HEK293T (cell line): ENCODE data around the gene KIF26B.

Experiments used
- CTCF ChIA-PET: fragments of 350-600 bp; formaldehyde crosslinking; extraction: SDS; loops from one replicate; lab custom pipeline; 2021; ENCODE audit warnings: antibody characterized with exemption, inconsistent platforms; lab: Yijun Ruan, JAX
- POLR2A ChIA-PET: fragments of 350-600 bp; formaldehyde crosslinking; extraction: SDS; loops from one replicate; lab custom pipeline; 2020; ENCODE audit warnings: antibody characterized with exemption, inconsistent platforms; lab: Yijun Ruan, JAX
- DNase-seq: peaks from one replicate; pipeline ENCODE4 v3.0.0; 2012; ENCODE audit warnings: mixed read lengths; ENCODE audit errors: extremely low spot score
- ARNT ChIP-seq: fragments of 450-650 bp; IDR thresholded peaks from 2 replicates; pipeline ENCODE4 v1.6.1; 2017; ENCODE audit warnings: mild to moderate bottlenecking
- BHLHE40 ChIP-seq: fragments of 450-650 bp; IDR thresholded peaks from 2 replicates; pipeline ENCODE4 v1.6.1; 2016; ENCODE audit warnings: mild to moderate bottlenecking, moderate library complexity, borderline replicate concordance
- CTBP1 ChIP-seq: fragments of 450-650 bp; IDR thresholded peaks from 2 replicates; pipeline ENCODE4 v1.6.1; 2016; ENCODE audit warnings: borderline replicate concordance
- ELF4 ChIP-seq: fragments of 450-650 bp; IDR thresholded peaks from 2 replicates; pipeline ENCODE4 v1.6.1; 2017; ENCODE audit warnings: antibody characterized with exemption
- FOXA1 ChIP-seq: fragments of 450-650 bp; IDR thresholded peaks from 2 replicates; pipeline ENCODE4 v1.6.1; 2016; ENCODE audit warnings: mild to moderate bottlenecking
- FOXK2 ChIP-seq: fragments of 450-650 bp; IDR thresholded peaks from 2 replicates; pipeline ENCODE4 v1.6.1; 2016; ENCODE audit warnings: mild to moderate bottlenecking
- FOXM1 ChIP-seq: fragments of 450-650 bp; IDR thresholded peaks from 2 replicates; pipeline ENCODE4 v1.6.1; 2017; ENCODE audit warnings: mild to moderate bottlenecking, borderline replicate concordance
- HDGF ChIP-seq: fragments of 450-650 bp; IDR thresholded peaks from 2 replicates; pipeline ENCODE4 v1.6.1; 2017; ENCODE audit warnings: antibody characterized with exemption, borderline replicate concordance
- L3MBTL2 ChIP-seq: fragments of 450-650 bp; conservative IDR thresholded peaks from 2 replicates; pipeline ENCODE4 v1.6.1; 2016; ENCODE audit warnings: mild to moderate bottlenecking
- LEF1 ChIP-seq: fragments of 450-650 bp; IDR thresholded peaks from 2 replicates; pipeline ENCODE4 v1.6.1; 2017; ENCODE audit warnings: mild to moderate bottlenecking, borderline replicate concordance
- NFRKB ChIP-seq: fragments of 450-650 bp; IDR thresholded peaks from 2 replicates; pipeline ENCODE4 v1.6.1; 2016; ENCODE audit warnings: mild to moderate bottlenecking, moderate library complexity
- SP1 ChIP-seq: fragments of 450-650 bp; IDR thresholded peaks from 2 replicates; pipeline ENCODE4 v1.6.1; 2017
- SUZ12 ChIP-seq: fragments of 450-650 bp; IDR thresholded peaks from 2 replicates; pipeline ENCODE4 v1.6.1; 2016; ENCODE audit warnings: mild to moderate bottlenecking
- TARDBP ChIP-seq: fragments of 450-650 bp; IDR thresholded peaks from 2 replicates; pipeline ENCODE4 v1.6.1; 2016
- ZNF384 ChIP-seq: fragments of 450-650 bp; IDR thresholded peaks from 2 replicates; pipeline ENCODE4 v1.6.1; 2016
- TF ChIP-seq, protein P1 (sequence below): fragments of 450-650 bp; IDR thresholded peaks from 2 replicates; pipeline ENCODE4 v1.6.1; 2016

KIF26B gene

DNA sequence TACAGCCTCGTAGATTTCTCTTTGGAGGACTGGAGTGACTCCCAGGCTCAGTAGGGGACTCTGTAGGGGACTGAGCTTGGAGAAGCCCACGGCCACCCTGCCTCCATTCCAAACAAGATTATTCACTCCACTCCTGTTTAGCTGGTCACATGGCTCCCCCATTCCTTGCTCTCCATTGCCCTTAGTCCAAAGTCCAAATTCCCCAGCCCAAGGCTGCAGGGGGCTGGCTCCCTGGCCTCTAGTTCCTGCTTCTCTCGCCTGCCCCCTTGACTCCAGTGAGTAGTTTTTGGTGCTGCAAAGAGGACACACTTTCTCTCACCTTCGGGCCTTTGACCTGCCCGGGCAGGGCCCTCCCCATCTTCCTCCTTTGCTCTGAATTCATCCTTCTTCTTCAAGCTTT lies 403.3 kb downstream of the KIF26B start:
- ChIA-PET CTCF (no interaction called here), POLR2A (no interaction called here)
- TF ChIP-seq NFRKB (no peak), L3MBTL2 (no peak), SUZ12 (no peak), FOXK2 (no peak), TARDBP (no peak), FOXM1 (no peak), FOXA1 (no peak), CTBP1 (no peak), ZNF384 (no peak), LEF1 (no peak)
- TF ChIP-seq, protein P1, sequence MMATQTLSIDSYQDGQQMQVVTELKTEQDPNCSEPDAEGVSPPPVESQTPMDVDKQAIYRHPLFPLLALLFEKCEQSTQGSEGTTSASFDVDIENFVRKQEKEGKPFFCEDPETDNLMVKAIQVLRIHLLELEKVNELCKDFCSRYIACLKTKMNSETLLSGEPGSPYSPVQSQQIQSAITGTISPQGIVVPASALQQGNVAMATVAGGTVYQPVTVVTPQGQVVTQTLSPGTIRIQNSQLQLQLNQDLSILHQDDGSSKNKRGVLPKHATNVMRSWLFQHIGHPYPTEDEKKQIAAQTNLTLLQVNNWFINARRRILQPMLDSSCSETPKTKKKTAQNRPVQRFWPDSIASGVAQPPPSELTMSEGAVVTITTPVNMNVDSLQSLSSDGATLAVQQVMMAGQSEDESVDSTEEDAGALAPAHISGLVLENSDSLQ: no peak
- no peak for DNase-seq

DNA sequence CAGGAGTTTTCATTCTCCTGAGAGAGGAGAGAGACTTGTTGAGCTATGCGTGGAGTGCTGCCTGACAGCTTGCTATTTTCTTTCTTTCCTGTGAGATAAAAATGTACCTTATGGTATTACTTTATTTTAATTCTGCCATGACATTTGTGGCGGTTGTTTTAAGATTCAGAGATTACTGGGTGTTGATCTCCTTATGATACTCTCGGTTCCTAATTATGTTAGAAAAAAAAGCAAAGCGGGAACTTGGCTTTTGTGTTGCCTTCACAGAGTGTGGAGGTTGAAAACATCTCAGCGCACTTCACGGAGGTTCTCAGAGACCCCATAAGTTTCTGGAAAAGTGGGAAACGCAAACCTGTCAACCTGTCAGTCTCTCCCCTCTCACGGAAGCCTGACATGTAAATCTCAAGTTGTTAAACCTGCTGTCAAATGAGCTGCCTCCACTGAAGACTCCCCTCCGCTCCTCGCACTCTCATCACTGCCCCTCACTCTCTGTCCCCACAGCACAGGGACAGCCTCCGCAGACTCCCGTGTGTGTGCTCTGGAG lies 405.6 kb downstream of the KIF26B start:
- CTCF ChIA-PET: no interaction called here
- DNase-seq: no peak
- POLR2A ChIA-PET: no interaction called here
- no peak for TF ChIP-seq FOXM1
- TF ChIP-seq, protein P1: no peak
- no peak for TF ChIP-seq HDGF
- no peak for TF ChIP-seq FOXK2
- TF ChIP-seq FOXA1: no peak
- no peak for TF ChIP-seq ZNF384
- no peak for TF ChIP-seq ARNT
- no peak for TF ChIP-seq SUZ12
- TF ChIP-seq L3MBTL2: no peak
- no peak for TF ChIP-seq ELF4
- no peak for TF ChIP-seq SP1
- no peak for TF ChIP-seq NFRKB
- no peak for TF ChIP-seq TARDBP
- TF ChIP-seq LEF1: no peak
- TF ChIP-seq CTBP1: no peak
- TF ChIP-seq BHLHE40: no peak

DNA sequence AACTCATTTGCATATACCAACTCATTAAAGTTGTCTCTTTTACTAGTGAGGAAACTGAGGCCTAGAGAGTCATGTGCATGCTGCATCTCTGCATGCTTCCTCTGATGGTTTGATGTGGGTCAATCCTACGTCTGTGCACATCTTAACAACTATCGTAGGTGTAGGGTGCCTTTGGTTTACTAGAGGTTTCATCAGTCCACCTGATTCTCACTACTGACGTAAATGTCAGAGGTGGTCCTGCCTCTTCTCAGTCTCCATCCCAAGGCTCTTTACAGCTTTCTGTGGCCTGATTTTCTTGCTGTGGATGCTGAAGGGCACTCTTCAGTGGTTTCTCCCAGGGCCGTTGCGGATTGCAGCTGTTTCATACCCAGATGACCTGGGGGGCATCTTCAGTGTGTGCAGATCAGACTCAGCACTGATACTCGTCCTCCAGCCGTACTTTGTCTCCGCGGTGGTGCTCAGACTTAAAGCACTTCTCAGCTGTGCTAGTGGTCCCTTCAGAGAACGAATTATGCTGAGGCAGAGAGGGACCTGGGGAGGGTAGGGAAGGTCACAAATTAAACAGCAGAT lies 407.0 kb downstream of the KIF26B start:
- TF ChIP-seq L3MBTL2 (no peak), SP1 (no peak), ARNT (no peak), SUZ12 (no peak), CTBP1 (no peak), FOXM1 (no peak), ZNF384 (no peak), NFRKB (no peak), FOXA1 (no peak), HDGF (no peak), TARDBP (no peak)
- TF ChIP-seq, protein P1: no peak
- ChIA-PET CTCF (no interaction called here), POLR2A (no interaction called here)
- no peak for DNase-seq

DNA sequence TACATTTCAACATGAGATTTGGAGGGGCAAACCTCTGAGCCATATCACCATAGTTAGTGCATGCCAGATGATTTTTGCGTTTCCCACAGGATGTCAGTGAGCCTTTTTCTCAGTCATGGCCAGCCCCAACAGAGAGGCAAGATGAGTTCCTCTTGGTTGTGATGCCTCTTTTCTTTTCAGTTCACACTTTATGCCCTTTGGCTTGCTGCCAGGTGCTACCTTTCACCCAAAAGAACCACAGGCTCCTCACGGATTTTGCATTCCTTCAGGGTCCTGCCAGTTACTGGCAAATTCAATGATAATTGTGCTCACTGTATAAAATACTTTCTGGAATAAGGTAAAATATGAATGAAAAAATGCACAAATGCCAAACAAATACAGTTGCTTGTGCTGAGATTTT lies 411.3 kb downstream of the KIF26B start:
- TF ChIP-seq FOXM1 (no peak), SUZ12 (no peak), FOXK2 (no peak), BHLHE40 (no peak), L3MBTL2 (no peak), LEF1 (no peak), ZNF384 (no peak), NFRKB (no peak), HDGF (no peak), ARNT (no peak), ELF4 (no peak), FOXA1 (no peak), CTBP1 (no peak), TARDBP (no peak), SP1 (no peak)
- TF ChIP-seq, protein P1: no peak

DNA sequence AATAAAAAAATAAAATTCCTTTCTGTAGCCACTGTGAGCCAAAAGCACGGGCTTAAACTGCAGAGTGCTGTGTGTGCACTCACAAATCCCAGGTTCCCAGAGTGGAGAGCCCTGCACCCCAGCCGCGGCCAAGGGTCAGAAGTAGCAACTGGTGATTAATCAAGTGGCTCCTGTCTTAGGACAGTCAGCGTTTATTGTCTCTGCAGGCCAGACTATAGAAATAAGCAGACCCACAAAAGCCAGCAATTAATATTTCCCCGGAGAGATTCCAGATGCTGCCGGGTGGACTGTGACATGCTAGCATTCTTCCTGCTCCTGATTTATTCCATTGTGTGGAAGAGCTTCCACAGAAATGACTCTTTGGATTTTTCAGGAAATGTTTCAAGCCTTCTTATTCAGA lies 412.2 kb downstream of the KIF26B start:
- POLR2A ChIA-PET: no interaction called here
- DNase-seq: no peak
- CTCF ChIA-PET: no interaction called here
- no peak for TF ChIP-seq ARNT
- no peak for TF ChIP-seq TARDBP
- TF ChIP-seq HDGF: no peak
- no peak for TF ChIP-seq BHLHE40
- no peak for TF ChIP-seq SUZ12
- TF ChIP-seq, protein P1: no peak
- TF ChIP-seq LEF1: no peak
- no peak for TF ChIP-seq FOXA1
- TF ChIP-seq SP1: no peak

More for the DNA sequence above, 411.3 kb downstream of the KIF26B start:
- POLR2A ChIA-PET: no interaction called here
- no peak for DNase-seq
- CTCF ChIA-PET: no interaction called here
